Activated CD4-positive, CD25-positive, alpha-beta regulatory T cell treated with anti-CD3 and anti-CD28 coated beads, Interleukin-2, amount 50 U/mL, for 16 hours (primary cell): ENCODE data around the gene ZNF573.

Experiments used
- DNase-seq: peaks from one replicate; pipeline ENCODE4 v3.0.0-alpha.2; 2020; ENCODE audit warnings: low read depth, low spot score

ZNF573 gene

DNA sequence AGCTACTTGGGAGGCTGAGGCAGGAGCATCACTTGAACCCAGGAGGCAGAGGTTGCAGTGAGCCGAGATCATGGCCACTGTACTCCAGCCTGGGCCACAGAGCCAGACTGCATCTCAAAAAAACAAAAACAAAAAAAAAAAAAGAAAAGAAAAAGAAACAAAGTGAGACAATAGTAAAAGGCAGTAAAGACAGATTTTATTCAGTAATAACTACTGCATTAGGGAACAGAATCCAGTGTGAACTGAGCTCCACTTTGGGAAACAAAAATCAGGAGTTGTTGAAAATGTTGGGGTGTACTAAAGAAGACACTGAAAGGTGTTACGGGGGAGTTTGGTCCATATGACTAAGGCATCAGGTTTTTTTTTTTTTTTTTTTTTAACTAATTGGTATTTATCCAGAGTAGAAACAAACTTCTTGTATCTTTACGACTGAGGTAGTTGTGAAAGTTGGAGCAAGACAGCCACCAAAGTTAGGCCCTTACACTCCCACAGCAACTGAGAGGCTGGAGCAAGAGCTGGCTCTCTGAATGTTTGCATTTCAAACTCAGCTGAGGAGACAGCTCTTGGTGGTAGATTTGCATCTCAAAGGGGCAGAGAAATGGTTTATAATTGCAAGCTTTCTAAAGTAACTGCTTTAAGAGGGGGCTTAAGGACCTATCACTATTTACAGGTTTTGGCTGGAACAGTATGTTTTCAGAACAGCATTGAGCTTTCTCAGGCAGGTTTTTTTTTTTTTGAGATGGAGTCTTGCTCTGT is 84.1 kb downstream of the ZNF573 start:
- DNase-seq = no peak

DNA sequence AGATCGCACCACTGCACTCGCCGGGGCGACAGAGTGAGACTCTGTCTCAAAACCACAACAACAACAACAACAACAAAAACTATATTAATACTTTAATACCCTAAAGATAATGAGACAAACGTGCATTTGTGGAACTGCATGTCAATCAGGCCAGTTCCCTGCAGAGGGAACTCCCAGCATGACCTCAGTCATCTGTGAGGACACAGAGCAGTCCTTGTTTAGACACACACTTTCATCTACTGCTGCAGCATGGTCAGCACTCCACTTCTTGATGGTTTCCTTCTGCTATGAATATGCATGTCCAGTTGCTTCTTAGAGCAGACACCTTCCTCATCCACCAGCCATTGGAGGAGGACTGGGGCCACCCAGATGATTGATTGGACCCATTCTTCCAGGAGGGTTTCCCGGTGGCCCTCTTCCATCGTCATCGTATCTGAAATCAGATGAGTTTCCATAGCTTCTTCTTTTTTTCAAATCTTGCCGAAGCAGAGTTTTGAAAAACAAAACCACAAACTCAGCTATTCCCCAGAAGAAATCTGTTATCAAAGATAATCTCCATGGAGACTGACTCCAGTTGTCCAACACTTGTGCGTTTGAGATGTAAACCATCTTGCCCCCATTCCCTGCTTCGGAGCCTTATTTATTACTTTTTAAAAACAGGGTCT is 86.3 kb downstream of the ZNF573 start:
- no peak for DNase-seq

DNA sequence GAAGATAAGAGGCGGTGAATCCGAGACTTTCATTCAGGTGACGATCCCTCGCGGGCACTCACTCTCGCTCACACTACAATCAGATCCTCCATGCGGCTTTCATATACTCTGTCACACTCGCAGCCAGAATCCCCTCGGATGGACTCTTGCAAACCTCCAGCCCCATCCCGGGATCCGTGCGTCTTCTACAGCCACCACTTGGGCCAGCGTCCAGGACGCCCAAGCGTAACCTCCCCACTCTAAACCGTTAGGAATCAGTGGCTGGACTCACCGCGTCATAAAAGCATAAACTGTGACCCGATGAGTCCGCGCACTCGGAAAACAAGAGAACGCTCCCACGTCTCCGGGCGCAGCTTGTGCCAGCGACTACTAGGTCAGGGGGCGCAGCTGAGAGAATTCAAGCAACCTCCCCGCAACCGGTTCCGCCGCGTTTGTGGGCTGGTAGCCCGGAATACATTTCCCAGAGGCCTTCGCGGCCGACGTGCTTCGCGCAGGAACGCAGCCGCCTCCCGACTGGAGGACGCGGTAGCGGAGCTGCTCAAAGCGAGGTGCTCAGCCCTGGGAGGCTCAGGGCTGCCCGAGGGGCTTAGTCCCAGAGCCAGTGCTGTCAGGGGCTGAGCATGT is 87.4 kb downstream of the ZNF573 start:
- DNase-seq = peak; percentile 57
